ENCODE data around the gene RTN4R. TPM values are rescaled to one million over a fixed set of nuclear protein-coding genes. Genes with fewer than 3 reads are reported as not detected.

The RTN4R gene
- polyA plus RNA-seq, 1 of the 3 experiments (the other 2 are of a cell fraction) = 0.23 TPM

DNA sequence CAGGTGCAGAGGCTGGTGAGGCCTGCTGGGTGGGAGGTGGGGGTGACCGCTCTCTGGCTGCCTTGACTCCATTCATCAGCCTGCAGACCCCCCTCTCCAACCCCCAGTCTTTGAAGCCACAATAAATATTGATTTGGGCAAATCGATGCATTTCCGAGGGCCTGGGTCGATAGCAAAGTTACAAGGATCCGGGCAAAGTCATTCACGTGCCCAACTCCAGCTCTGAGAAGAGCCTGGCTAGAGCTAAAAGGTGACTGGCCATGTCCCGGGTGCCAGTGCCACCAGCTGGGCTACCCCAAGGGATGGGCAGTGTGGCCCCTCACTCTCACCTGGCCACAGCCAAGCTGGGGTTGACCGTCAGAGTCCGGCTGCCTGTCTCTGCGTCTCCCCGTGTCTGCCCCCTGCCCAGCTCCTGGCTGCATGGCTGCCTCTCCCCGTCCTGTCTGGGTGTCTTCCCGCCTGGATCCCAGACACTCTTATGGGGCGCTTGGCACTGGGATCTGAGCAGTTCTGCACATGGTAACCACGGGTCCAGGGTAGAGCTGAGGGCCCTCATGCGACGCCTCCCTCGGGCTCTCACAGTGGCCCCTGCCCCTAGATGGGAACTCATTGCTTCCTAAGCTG is 70.6 kb downstream of the RTN4R start:
- DNase-seq = no peak
- TF ChIP-seq, protein P1, sequence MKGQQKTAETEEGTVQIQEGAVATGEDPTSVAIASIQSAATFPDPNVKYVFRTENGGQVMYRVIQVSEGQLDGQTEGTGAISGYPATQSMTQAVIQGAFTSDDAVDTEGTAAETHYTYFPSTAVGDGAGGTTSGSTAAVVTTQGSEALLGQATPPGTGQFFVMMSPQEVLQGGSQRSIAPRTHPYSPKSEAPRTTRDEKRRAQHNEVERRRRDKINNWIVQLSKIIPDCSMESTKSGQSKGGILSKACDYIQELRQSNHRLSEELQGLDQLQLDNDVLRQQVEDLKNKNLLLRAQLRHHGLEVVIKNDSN (IDR thresholded peaks at IDR 0.05; ENCODE audit: borderline replicate concordance, low read depth) = no peak
- TF ChIP-seq NRF1 (IDR thresholded peaks at IDR 0.05; ENCODE audit: low read depth, low read length) = no peak
- TF ChIP-seq RAD21 (IDR thresholded peaks at IDR 0.05; ENCODE audit: low read length) = no peak
- TF ChIP-seq SMC3 (IDR thresholded peaks at IDR 0.05; ENCODE audit: low read depth, low read length) = no peak
- no peak for TF ChIP-seq RXRA (IDR thresholded peaks at IDR 0.05; ENCODE audit: borderline replicate concordance, low read depth)
- no peak for TF ChIP-seq JUND (IDR thresholded peaks at IDR 0.05)
- no peak overlapping the region for H3K27ac ChIP-seq (ENCODE audit: low read depth in 2 of 2, low read length in 1 of 2)
- H3F3A ChIP-seq (replicated peaks; ENCODE audit: insufficient read depth) = no peaks in the 10 kb centered on the region
- ChIA-PET POLR2A (no interaction called here), CTCF (interaction anchor here (1.3 kb wide), 1 partner anchor 43 kb away, joined by 3 read pairs; no protein-coding TSS in a partner anchor)
- H3K4me2 ChIP-seq = no peak overlapping the region
- H2AFZ ChIP-seq (ENCODE audit: low read depth) = no peak overlapping the region
- no peaks in the 10 kb centered on the region for H3K79me2 ChIP-seq (ENCODE audit: insufficient read depth)
- peaks cover 25% of the 10 kb centered on the region; the same call in 1 of the 2 replicates for H3K27me3 ChIP-seq (ENCODE audit: insufficient read depth)
- H3K4me1 ChIP-seq (ENCODE audit: control insufficient read depth in 1 of 2, insufficient read depth in 2 of 2, low read depth in 1 of 2, low read length in 1 of 2) = no peaks in the 10 kb centered on the region
- H3K4me3 ChIP-seq (ENCODE audit: low read depth in 2 of 2, low read length in 1 of 2) = no peak overlapping the region
- 73% methylated on average over 7 of the region's 18 CpGs for WGBS (ENCODE audit: low lambda C conversion rate)
- H3K9ac ChIP-seq = no peak overlapping the region
- H3K36me3 ChIP-seq (replicated peaks in 1 of 2; ENCODE audit: control insufficient read depth in 1 of 2, insufficient read depth in 2 of 2, low read length in 1 of 2) = no peaks in the 10 kb centered on the region
- no peaks in the 10 kb centered on the region for H3K9me3 ChIP-seq
- H3K9me2 ChIP-seq = no peaks in the 10 kb centered on the region
- no peaks in the 10 kb centered on the region for H4K20me1 ChIP-seq (ENCODE audit: insufficient read depth)

DNA sequence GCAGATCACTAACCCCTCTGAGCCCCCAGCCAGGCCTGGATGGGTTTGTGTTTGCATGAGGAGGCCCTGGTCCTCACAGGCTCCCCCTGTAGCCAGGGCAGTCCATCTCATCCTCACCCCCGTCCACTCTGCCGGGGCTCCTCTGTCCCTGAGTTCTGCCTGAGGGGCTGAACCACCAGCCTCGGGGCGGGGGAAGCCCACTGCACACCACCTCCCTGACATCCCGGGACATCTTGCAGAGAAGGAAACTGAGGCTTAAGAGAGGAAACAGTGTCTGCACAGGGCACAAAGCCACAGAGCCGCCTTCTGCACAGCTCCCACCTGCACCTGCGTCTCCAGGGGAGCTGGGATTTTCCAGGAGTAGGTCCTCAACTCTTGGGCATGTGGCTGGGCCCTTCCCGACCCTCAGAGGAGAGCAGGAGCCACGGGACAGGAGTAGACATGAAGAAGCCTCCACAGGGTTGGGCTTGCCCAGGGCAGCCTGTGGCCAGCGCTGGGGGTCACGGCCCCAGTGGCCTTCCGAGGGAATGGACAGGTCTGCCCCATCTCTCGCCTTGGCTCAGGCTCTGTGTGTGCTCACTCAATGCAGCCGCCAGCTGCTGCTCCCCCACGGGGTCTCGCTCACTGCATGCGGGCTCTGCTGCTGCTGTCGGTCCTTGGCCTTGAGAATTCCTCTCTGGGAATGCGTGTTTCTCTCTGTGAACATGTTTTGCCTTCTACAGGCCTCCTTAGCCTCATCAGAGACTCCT is 71.8 kb downstream of the RTN4R start:
- Histone ChIP-seq H3K27ac (ENCODE audit: low read depth in 2 of 2, low read length in 1 of 2) (no peak overlapping the region), H3K4me3 (ENCODE audit: low read depth in 2 of 2, low read length in 1 of 2) (no peak overlapping the region), H3K79me2 (ENCODE audit: insufficient read depth) (no peaks in the 10 kb centered on the region), H3K9me2 (no peaks in the 10 kb centered on the region), H3F3A (replicated peaks; ENCODE audit: insufficient read depth) (no peaks in the 10 kb centered on the region), H4K20me1 (ENCODE audit: insufficient read depth) (no peaks in the 10 kb centered on the region), H3K36me3 (replicated peaks in 1 of 2; ENCODE audit: control insufficient read depth in 1 of 2, insufficient read depth in 2 of 2, low read length in 1 of 2) (no peaks in the 10 kb centered on the region), H3K4me1 (ENCODE audit: control insufficient read depth in 1 of 2, insufficient read depth in 2 of 2, low read depth in 1 of 2, low read length in 1 of 2) (no peaks in the 10 kb centered on the region), H3K9ac (no peak overlapping the region), H3K27me3 (ENCODE audit: insufficient read depth) (peaks cover 25% of the 10 kb centered on the region; the same call in 1 of the 2 replicates), H3K9me3 (no peaks in the 10 kb centered on the region), H3K4me2 (no peak overlapping the region), H2AFZ (ENCODE audit: low read depth) (no peak overlapping the region)
- ChIA-PET POLR2A (no interaction called here), CTCF (interaction anchor here (1.0 kb wide), 1 partner anchor 14 kb away, joined by 3 read pairs; no protein-coding TSS in a partner anchor)
- DNase-seq = no peak
- 64% methylated on average over 11 of the region's 19 CpGs for WGBS (ENCODE audit: low lambda C conversion rate)
- TF ChIP-seq ELF1 (IDR thresholded peaks at IDR 0.05) = no peak
- no peak for TF ChIP-seq EP300 (IDR thresholded peaks at IDR 0.05; ENCODE audit: borderline replicate concordance in 1 of 2, low read depth in 1 of 2, low read length in 1 of 2)
- TF ChIP-seq CHD2 (IDR thresholded peaks at IDR 0.05; ENCODE audit: low read length, partially characterized antibody) = no peak
- no peak for TF ChIP-seq EZH2phosphoT487 (IDR thresholded peaks at IDR 0.05; ENCODE audit: borderline replicate concordance, low read depth)
- TF ChIP-seq, protein P2, sequence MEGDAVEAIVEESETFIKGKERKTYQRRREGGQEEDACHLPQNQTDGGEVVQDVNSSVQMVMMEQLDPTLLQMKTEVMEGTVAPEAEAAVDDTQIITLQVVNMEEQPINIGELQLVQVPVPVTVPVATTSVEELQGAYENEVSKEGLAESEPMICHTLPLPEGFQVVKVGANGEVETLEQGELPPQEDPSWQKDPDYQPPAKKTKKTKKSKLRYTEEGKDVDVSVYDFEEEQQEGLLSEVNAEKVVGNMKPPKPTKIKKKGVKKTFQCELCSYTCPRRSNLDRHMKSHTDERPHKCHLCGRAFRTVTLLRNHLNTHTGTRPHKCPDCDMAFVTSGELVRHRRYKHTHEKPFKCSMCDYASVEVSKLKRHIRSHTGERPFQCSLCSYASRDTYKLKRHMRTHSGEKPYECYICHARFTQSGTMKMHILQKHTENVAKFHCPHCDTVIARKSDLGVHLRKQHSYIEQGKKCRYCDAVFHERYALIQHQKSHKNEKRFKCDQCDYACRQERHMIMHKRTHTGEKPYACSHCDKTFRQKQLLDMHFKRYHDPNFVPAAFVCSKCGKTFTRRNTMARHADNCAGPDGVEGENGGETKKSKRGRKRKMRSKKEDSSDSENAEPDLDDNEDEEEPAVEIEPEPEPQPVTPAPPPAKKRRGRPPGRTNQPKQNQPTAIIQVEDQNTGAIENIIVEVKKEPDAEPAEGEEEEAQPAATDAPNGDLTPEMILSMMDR (IDR thresholded peaks at IDR 0.05) = no peak
- TF ChIP-seq MEF2A (IDR thresholded peaks at IDR 0.05; ENCODE audit: borderline replicate concordance, low read depth) = no peak
- TF ChIP-seq TEAD4 (IDR thresholded peaks at IDR 0.05; ENCODE audit: borderline replicate concordance, insufficient read depth) = no peak
- no peak for TF ChIP-seq NRF1 (IDR thresholded peaks at IDR 0.05; ENCODE audit: low read depth, low read length)
- TF ChIP-seq, protein P3, sequence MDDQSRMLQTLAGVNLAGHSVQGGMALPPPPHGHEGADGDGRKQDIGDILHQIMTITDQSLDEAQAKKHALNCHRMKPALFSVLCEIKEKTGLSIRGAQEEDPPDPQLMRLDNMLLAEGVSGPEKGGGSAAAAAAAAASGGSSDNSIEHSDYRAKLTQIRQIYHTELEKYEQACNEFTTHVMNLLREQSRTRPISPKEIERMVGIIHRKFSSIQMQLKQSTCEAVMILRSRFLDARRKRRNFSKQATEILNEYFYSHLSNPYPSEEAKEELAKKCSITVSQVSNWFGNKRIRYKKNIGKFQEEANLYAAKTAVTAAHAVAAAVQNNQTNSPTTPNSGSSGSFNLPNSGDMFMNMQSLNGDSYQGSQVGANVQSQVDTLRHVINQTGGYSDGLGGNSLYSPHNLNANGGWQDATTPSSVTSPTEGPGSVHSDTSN (IDR thresholded peaks at IDR 0.05) = no peak
- no peak for TF ChIP-seq SIN3A (IDR thresholded peaks at IDR 0.05; ENCODE audit: borderline replicate concordance, low read depth, low read length)
